Caco-2 (cell line): ENCODE measurements around the gene REELD1. TPM values are rescaled to one million over a fixed set of nuclear protein-coding genes. Genes with fewer than 3 reads are reported as not detected.

Experiments
- BruUV-seq: library from RNA; stranded (reverse); fragments of 400-500 nt; replicated peaks from 2 replicates; lab custom pipeline; 2021; lab: Mats Ljungman, UMichigan
- CTCF ChIA-PET: fragments of 300-600 bp; sonication (Branson Sonifier 250); formaldehyde crosslinking; loops from one replicate; lab custom pipeline; 2022; ENCODE audit warnings: antibody characterized with exemption; lab: Charles Lee
- POLR2A ChIA-PET: fragments of 300-600 bp; sonication (Branson Sonifier 250); formaldehyde crosslinking; loops from one replicate; lab custom pipeline; 2022; ENCODE audit warnings: antibody characterized with exemption; lab: Charles Lee
- DNase-seq, 2 experiments: peaks; one replicate each; pipeline versions ENCODE4 v3.0.0 to v3.0.0-alpha.2; 2020 to 2022
- H3K27me3 ChIP-seq: replicated peaks from 2 replicates; pipeline ENCODE4 v1.6.0; 2011; ENCODE audit warnings: low read length; ENCODE audit not compliant: control insufficient read depth, insufficient read depth
- H3K36me3 ChIP-seq: 2 replicates; pipeline ENCODE4 v1.5.1; 2011; ENCODE audit warnings: low read length; ENCODE audit not compliant: control insufficient read depth, insufficient read depth
- H3K4me1 ChIP-seq: fragments of 250-450 bp; sonication (Bioruptor Pico); 2 replicates; pipeline ENCODE4 v1.5.1; 2020; ENCODE audit warnings: mild to moderate bottlenecking
- H3K4me3 ChIP-seq: 2 replicates; pipeline ENCODE4 v1.5.1; 2011; ENCODE audit warnings: low read depth, mild to moderate bottlenecking, control low read depth, low read length
- H3K9me3 ChIP-seq: fragments of 250-450 bp; sonication (Bioruptor Pico); 2 replicates; pipeline ENCODE4 v1.5.1; 2020; ENCODE audit warnings: mild to moderate bottlenecking, moderate library complexity
- H3K27ac Mint-ChIP-seq: one replicate; pipeline ENCODE4 v1.8.0; 2022; ENCODE audit warnings: mixed read lengths; ENCODE audit not compliant: unreplicated experiment
- H3K27me3 Mint-ChIP-seq: one replicate; pipeline ENCODE4 v1.8.0; 2022; ENCODE audit warnings: mixed read lengths; ENCODE audit not compliant: insufficient read depth, unreplicated experiment
- H3K36me3 Mint-ChIP-seq: one replicate; pipeline ENCODE4 v1.8.0; 2022; ENCODE audit warnings: mild to moderate bottlenecking, mixed read lengths; ENCODE audit not compliant: insufficient read depth, unreplicated experiment
- H3K4me1 Mint-ChIP-seq: one replicate; pipeline ENCODE4 v1.8.0; 2022; ENCODE audit warnings: low read depth, mixed read lengths; ENCODE audit not compliant: unreplicated experiment
- H3K4me3 Mint-ChIP-seq: one replicate; pipeline ENCODE4 v1.8.0; 2022; ENCODE audit warnings: mild to moderate bottlenecking, moderate library complexity, mixed read lengths; ENCODE audit not compliant: unreplicated experiment
- H3K9me3 Mint-ChIP-seq: one replicate; pipeline ENCODE4 v1.8.0; 2022; ENCODE audit warnings: mixed read lengths; ENCODE audit not compliant: unreplicated experiment
- CTCF ChIP-seq, 2 experiments: fragments of 200-600 bp in 1 of 2; IDR thresholded peaks; 1 replicate in 1 of 2; 2 replicates in 1 of 2; pipeline versions ENCODE4 v1.5.1 to v1.8.0; 2011 to 2022; ENCODE audit warnings: antibody characterized with exemption in 1 of 2, control low read depth in 1 of 2, inconsistent platforms in 1 of 2, low read depth in 1 of 2, low read length in 1 of 2, mild to moderate bottlenecking in 1 of 2, moderate library complexity in 1 of 2; ENCODE audit not compliant: insufficient read depth in 1 of 2, severe bottlenecking in 1 of 2, unreplicated experiment in 1 of 2
- intact Hi-C: fragments of 100-400 bp; cut with micrococcal nuclease; formaldehyde crosslinking; loops from one replicate; pipeline ENCODE4 v1.10.0; 2022; ENCODE audit not compliant: unreplicated experiment
- total RNA-seq: library from RNA; stranded (reverse); gene quantifications from 2 replicates; pipeline ENCODE4 v1.2.3, GENCODE V29; 2022

Gene REELD1
- total RNA-seq, 1 experiment from 2014 or later = not detected

GRCh38 chr4:146190456-146190855 is 23.9 kb upstream of the REELD1 start:
- H3K4me3 Mint-ChIP-seq = no peak overlapping the region
- no peak overlapping the region for H3K27ac Mint-ChIP-seq
- intact Hi-C loops = loop anchor here (10.0 kb wide), 1 partner anchor 96 kb away; no protein-coding TSS in a partner anchor
- no peaks in the 10 kb centered on the region for H3K27me3 Mint-ChIP-seq
- ChIA-PET POLR2A (no interaction called here), CTCF (no interaction called here)
- peaks cover 12% of the 10 kb centered on the region for H3K4me1 ChIP-seq
- 0 out of 2 replicates have a peak, but pooled peaks cover 2% of the 10 kb centered on the region for H3K36me3 ChIP-seq
- no peak overlapping the region for H3K4me3 ChIP-seq
- peaks cover 10% of the 10 kb centered on the region for H3K4me1 Mint-ChIP-seq
- no TSS peak for BruUV-seq
- H3K27me3 ChIP-seq = no peaks in the 10 kb centered on the region
- no peaks in the 10 kb centered on the region for H3K9me3 ChIP-seq
- DNase-seq = no peak
- no peak for TF ChIP-seq CTCF (IDR thresholded peaks at IDR 0.05; ENCODE audit: insufficient read depth in 1 of 2, low read depth in 1 of 2, low read length in 1 of 2, severe bottlenecking in 1 of 2, unreplicated experiment in 1 of 2)
- H3K36me3 Mint-ChIP-seq = peaks cover 21% of the 10 kb centered on the region
- no peaks in the 10 kb centered on the region for H3K9me3 Mint-ChIP-seq

- intact Hi-C loops = loop anchor here (1.0 to 10.0 kb wide), 2 partner anchors 50 to 97 kb away; no protein-coding TSS in a partner anchor
- 0 out of 2 replicates have a peak, but pooled peaks cover 2% of the 10 kb centered on the region for H3K36me3 ChIP-seq
- H3K4me3 ChIP-seq = no peak overlapping the region
- POLR2A ChIA-PET = no interaction called here
- Mint-ChIP-seq H3K4me3 (no peak overlapping the region), H3K36me3 (peaks cover 9% of the 10 kb centered on the region), H3K4me1 (peaks cover 10% of the 10 kb centered on the region), H3K27me3 (no peaks in the 10 kb centered on the region), H3K9me3 (no peaks in the 10 kb centered on the region), H3K27ac (no peak overlapping the region)
- DNase-seq = peak; percentile 50 to 68
- H3K4me1 ChIP-seq = peaks cover 12% of the 10 kb centered on the region
- no peaks in the 10 kb centered on the region for H3K27me3 ChIP-seq
- no peaks in the 10 kb centered on the region for H3K9me3 ChIP-seq
- BruUV-seq = no TSS peak
- no peak for TF ChIP-seq CTCF (IDR thresholded peaks at IDR 0.05; ENCODE audit: insufficient read depth in 1 of 2, low read depth in 1 of 2, low read length in 1 of 2, severe bottlenecking in 1 of 2, unreplicated experiment in 1 of 2)
- CTCF ChIA-PET = no interaction called here
Observed at GRCh38 chr4:146191766-146192458, 22.4 kb upstream of the REELD1 start.

- Histone ChIP-seq H3K9me3 (no peaks in the 10 kb centered on the region), H3K27me3 (no peaks in the 10 kb centered on the region), H3K4me3 (no peak overlapping the region), H3K36me3 (0 out of 2 replicates have a peak, but pooled peaks cover 2% of the 10 kb centered on the region), H3K4me1 (peaks cover 12% of the 10 kb centered on the region)
- ChIA-PET CTCF (no interaction called here), POLR2A (no interaction called here)
- peaks cover 6% of the 10 kb centered on the region for H3K36me3 Mint-ChIP-seq
- H3K27ac Mint-ChIP-seq = no peak overlapping the region
- intact Hi-C loops = loop anchor here (10.0 kb wide), 1 partner anchor 99 kb away; no protein-coding TSS in a partner anchor
- no peak overlapping the region for H3K4me3 Mint-ChIP-seq
- BruUV-seq = no TSS peak
- peaks cover 10% of the 10 kb centered on the region for H3K4me1 Mint-ChIP-seq
- DNase-seq = no peak
- no peaks in the 10 kb centered on the region for H3K27me3 Mint-ChIP-seq
- TF ChIP-seq CTCF (IDR thresholded peaks at IDR 0.05; ENCODE audit: insufficient read depth in 1 of 2, low read depth in 1 of 2, low read length in 1 of 2, severe bottlenecking in 1 of 2, unreplicated experiment in 1 of 2) = no peak
- no peaks in the 10 kb centered on the region for H3K9me3 Mint-ChIP-seq
Observed at GRCh38 chr4:146193628-146194027, 20.7 kb upstream of the REELD1 start.
